Trophoblast cell (in vitro differentiated cells and primary cell): ENCODE data around the gene MCM3AP.
"Not testable (repeated sequence)": the region's sequence is repeated elsewhere in the genome, so short reads cannot be mapped to it uniquely, and the experiment has no call there.

Source experiments
- DNase-seq, 2 donors: peaks; one replicate each; pipeline ENCODE4 v3.0.0-alpha.2; 2016
- H2AFZ ChIP-seq: 2 replicates; pipeline ENCODE4 v1.6.1; 2013; ENCODE audit warnings: low read length, moderate library complexity, mild to moderate bottlenecking; ENCODE audit not compliant: insufficient read depth, poor library complexity
- H2AK5ac ChIP-seq: 2 replicates; pipeline ENCODE4 v1.6.1; 2013; ENCODE audit warnings: mild to moderate bottlenecking, low read length
- H2BK120ac ChIP-seq: 2 replicates; pipeline ENCODE4 v1.6.1; 2013; ENCODE audit warnings: low read length, mild to moderate bottlenecking, moderate library complexity; ENCODE audit not compliant: insufficient read depth, poor library complexity
- H2BK12ac ChIP-seq: 2 replicates; pipeline ENCODE4 v1.6.1; 2013; ENCODE audit warnings: mild to moderate bottlenecking, low read length, moderate library complexity
- H2BK5ac ChIP-seq: 2 replicates; pipeline ENCODE4 v1.6.1; 2013; ENCODE audit warnings: low read length, low read depth, moderate library complexity, mild to moderate bottlenecking; ENCODE audit not compliant: poor library complexity
- H3K14ac ChIP-seq: 2 replicates; pipeline ENCODE4 v1.6.1; 2013; ENCODE audit warnings: mild to moderate bottlenecking, low read length
- H3K18ac ChIP-seq: 2 replicates; pipeline ENCODE4 v1.6.1; 2013; ENCODE audit warnings: mild to moderate bottlenecking, low read length
- H3K23ac ChIP-seq: 2 replicates; pipeline ENCODE4 v1.6.1; 2013; ENCODE audit warnings: low read length
- H3K27ac ChIP-seq: 2 replicates; pipeline ENCODE4 v1.5.1; 2013; ENCODE audit warnings: low read depth, mild to moderate bottlenecking, inconsistent platforms, low read length, moderate library complexity
- H3K27me3 ChIP-seq: 2 replicates; pipeline ENCODE4 v1.6.1; 2013; ENCODE audit warnings: inconsistent platforms, mild to moderate bottlenecking, low read length, moderate library complexity; ENCODE audit not compliant: insufficient read depth
- H3K36me3 ChIP-seq, 2 experiments: 1 replicate in 1 of 2; 2 replicates in 1 of 2; pipeline ENCODE4 v1.6.1; 2013; ENCODE audit warnings: low read length in 2 of 2, mild to moderate bottlenecking in 2 of 2, moderate library complexity in 1 of 2; ENCODE audit not compliant: insufficient read depth in 2 of 2, control insufficient read depth in 1 of 2
- H3K4ac ChIP-seq: 2 replicates; pipeline ENCODE4 v1.6.1; 2013; ENCODE audit warnings: low read depth, mild to moderate bottlenecking, low read length, moderate library complexity
- H3K4me1 ChIP-seq, 2 experiments: 1 replicate in 1 of 2; 2 replicates in 1 of 2; pipeline ENCODE4 v1.6.1; 2013; ENCODE audit warnings: low read length in 2 of 2, mild to moderate bottlenecking in 2 of 2, moderate library complexity in 1 of 2; ENCODE audit not compliant: insufficient read depth in 2 of 2, control insufficient read depth in 1 of 2
- H3K4me2 ChIP-seq: 2 replicates; pipeline ENCODE4 v1.6.1; 2013; ENCODE audit warnings: inconsistent platforms, mild to moderate bottlenecking, low read length, moderate library complexity
- H3K4me3 ChIP-seq: 2 replicates; pipeline ENCODE4 v1.5.1; 2013; ENCODE audit warnings: mild to moderate bottlenecking, low read depth, low read length, inconsistent platforms
- H3K79me1 ChIP-seq: one replicate; pipeline ENCODE4 v1.6.1; 2013; ENCODE audit warnings: low read length
- H3K79me2 ChIP-seq: 2 replicates; pipeline ENCODE4 v1.6.1; 2013; ENCODE audit warnings: low read length, mild to moderate bottlenecking; ENCODE audit not compliant: control insufficient read depth, insufficient read depth, poor library complexity
- H3K9ac ChIP-seq: 2 replicates; pipeline ENCODE4 v1.6.1; 2013; ENCODE audit warnings: mild to moderate bottlenecking, low read length
- H3K9me3 ChIP-seq: 2 replicates; pipeline ENCODE4 v1.6.1; 2013; ENCODE audit warnings: low read depth, mild to moderate bottlenecking, control low read depth, inconsistent platforms, low read length; ENCODE audit not compliant: insufficient read depth
- H4K12ac ChIP-seq: 2 replicates; pipeline ENCODE4 v1.6.1; 2013; ENCODE audit warnings: low read depth, mild to moderate bottlenecking, low read length, moderate library complexity
- H4K8ac ChIP-seq: 2 replicates; pipeline ENCODE4 v1.6.1; 2013; ENCODE audit warnings: low read depth, mild to moderate bottlenecking, low read length, moderate library complexity
- H4K91ac ChIP-seq: one replicate; pipeline ENCODE4 v1.6.1; 2013; ENCODE audit warnings: low read depth, mild to moderate bottlenecking, low read length, moderate library complexity
- WGBS: extraction: QIAGEN DNeasy Blood & Tissue Kit; methylation state at CpG from one replicate; pipeline ENCODE4 v1.1.7; 2013; ENCODE audit warnings: missing lambda C conversion rate; ENCODE audit not compliant: insufficient read length, insufficient coverage; ENCODE audit errors: extremely low coverage; 5-methylcytosine and 5-hydroxymethylcytosine counted together

MCM3AP gene

GRCh38 chr21:46314441-46315020 lies 29.1 kb upstream of the MCM3AP start:
- no peak overlapping the region for H2BK120ac ChIP-seq
- H3K4me2 ChIP-seq: no peak overlapping the region
- H4K91ac ChIP-seq: no peak overlapping the region
- no peaks in the 10 kb centered on the region for H3K27me3 ChIP-seq
- H3K4ac ChIP-seq: no peak overlapping the region
- no peak overlapping the region for H3K4me3 ChIP-seq
- H3K4me1 ChIP-seq: peaks cover 6 to 11% of the 10 kb centered on the region in 2 experiments
- H3K9ac ChIP-seq: no peak overlapping the region
- no CpG with 5 or more reads among the region's 22 CpGs for WGBS
- no peak for DNase-seq
- H2AFZ ChIP-seq: no peak overlapping the region
- peaks cover 1% of the 10 kb centered on the region for H3K79me2 ChIP-seq
- H2AK5ac ChIP-seq: no peak overlapping the region
- no peak overlapping the region for H2BK12ac ChIP-seq
- no peak overlapping the region for H4K8ac ChIP-seq
- no peak overlapping the region for H3K23ac ChIP-seq
- peaks cover 19 to 24% of the 10 kb centered on the region in 2 experiments for H3K36me3 ChIP-seq
- no peak overlapping the region for H4K12ac ChIP-seq
- H3K27ac ChIP-seq: no peak overlapping the region
- no peak overlapping the region for H2BK5ac ChIP-seq
- no peaks in the 10 kb centered on the region for H3K79me1 ChIP-seq
- no peak overlapping the region for H3K14ac ChIP-seq
- no peaks in the 10 kb centered on the region for H3K9me3 ChIP-seq
- no peak overlapping the region for H3K18ac ChIP-seq

DNA sequence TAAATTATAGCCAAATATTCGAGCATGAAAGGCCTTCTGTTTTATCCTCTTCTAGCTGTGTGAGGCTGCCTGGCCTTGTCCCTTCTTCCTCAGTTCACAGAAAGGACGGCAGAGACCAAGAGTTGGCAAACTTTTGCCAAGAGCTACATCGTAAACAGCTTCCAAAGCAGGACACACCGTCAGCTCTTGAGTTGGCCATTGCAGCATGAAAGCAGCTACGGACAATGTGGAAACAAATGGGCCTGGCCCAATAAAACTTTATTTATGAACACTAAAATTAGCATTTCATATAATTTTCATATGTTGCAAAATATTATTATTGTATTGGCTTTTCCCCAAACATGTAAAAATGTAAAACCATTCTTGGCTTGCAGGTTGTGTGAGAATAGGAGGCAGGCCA lies 27.5 kb upstream of the MCM3AP start:
- no peaks in the 10 kb centered on the region for H3K9me3 ChIP-seq
- H3K27ac ChIP-seq: no peak overlapping the region
- H2BK5ac ChIP-seq: no peak overlapping the region
- H3K27me3 ChIP-seq: no peaks in the 10 kb centered on the region
- peaks cover 0 to 1% of the 10 kb centered on the region in 2 experiments for H3K4me1 ChIP-seq
- no peak overlapping the region for H2AK5ac ChIP-seq
- no peak overlapping the region for H2AFZ ChIP-seq
- no peak overlapping the region for H3K23ac ChIP-seq
- H3K4me3 ChIP-seq: no peak overlapping the region
- no peak overlapping the region for H3K9ac ChIP-seq
- no peak overlapping the region for H4K12ac ChIP-seq
- no peak overlapping the region for H3K14ac ChIP-seq
- no peak overlapping the region for H3K4ac ChIP-seq
- WGBS: no CpG with 5 or more reads among the region's 5 CpGs
- peaks cover 24% of the 10 kb centered on the region in 2 experiments for H3K36me3 ChIP-seq
- no peaks in the 10 kb centered on the region for H3K79me1 ChIP-seq
- no peak overlapping the region for H3K18ac ChIP-seq
- no peak overlapping the region for H2BK12ac ChIP-seq
- no peak overlapping the region for H3K4me2 ChIP-seq
- no peak for DNase-seq
- no peak overlapping the region for H2BK120ac ChIP-seq
- no peak overlapping the region for H4K8ac ChIP-seq
- H3K79me2 ChIP-seq: no peaks in the 10 kb centered on the region
- no peak overlapping the region for H4K91ac ChIP-seq

DNA sequence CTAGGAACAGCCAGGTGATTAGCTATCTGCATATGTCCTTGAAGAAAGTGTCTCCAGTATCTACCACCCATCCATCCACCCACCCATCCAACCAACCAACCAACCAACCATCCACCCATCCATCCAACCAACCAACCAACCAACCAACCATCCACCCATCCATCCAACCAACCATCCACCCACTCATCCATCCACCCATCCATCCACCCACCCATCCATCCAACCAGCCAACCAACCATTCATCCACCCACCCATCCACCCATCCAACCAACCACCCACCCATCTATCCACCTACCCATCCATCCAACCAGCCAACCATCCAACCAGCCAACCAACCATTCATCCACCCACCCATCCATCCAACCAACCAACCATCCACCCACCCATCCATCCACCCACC lies 26.2 kb upstream of the MCM3AP start:
- Histone ChIP-seq H3K9ac (no peak overlapping the region), H2AFZ (no peak overlapping the region), H2BK120ac (no peak overlapping the region), H3K18ac (no peak overlapping the region), H3K27ac (no peak overlapping the region), H4K91ac (no peak overlapping the region), H3K14ac (no peak overlapping the region), H4K8ac (no peak overlapping the region), H2BK5ac (no peak overlapping the region), H3K23ac (no peak overlapping the region), H3K79me1 (no peaks in the 10 kb centered on the region), H3K4me2 (no peak overlapping the region), H3K36me3 (peaks cover 24% of the 10 kb centered on the region in 2 experiments), H4K12ac (no peak overlapping the region), H3K27me3 (no peaks in the 10 kb centered on the region), H3K4me1 (no peaks in the 10 kb centered on the region), H3K4me3 (no peak overlapping the region), H3K79me2 (no peaks in the 10 kb centered on the region), H3K9me3 (no peaks in the 10 kb centered on the region), H2BK12ac (no peak overlapping the region), H3K4ac (no peak overlapping the region), H2AK5ac (no peak overlapping the region)
- no peak for DNase-seq

DNA sequence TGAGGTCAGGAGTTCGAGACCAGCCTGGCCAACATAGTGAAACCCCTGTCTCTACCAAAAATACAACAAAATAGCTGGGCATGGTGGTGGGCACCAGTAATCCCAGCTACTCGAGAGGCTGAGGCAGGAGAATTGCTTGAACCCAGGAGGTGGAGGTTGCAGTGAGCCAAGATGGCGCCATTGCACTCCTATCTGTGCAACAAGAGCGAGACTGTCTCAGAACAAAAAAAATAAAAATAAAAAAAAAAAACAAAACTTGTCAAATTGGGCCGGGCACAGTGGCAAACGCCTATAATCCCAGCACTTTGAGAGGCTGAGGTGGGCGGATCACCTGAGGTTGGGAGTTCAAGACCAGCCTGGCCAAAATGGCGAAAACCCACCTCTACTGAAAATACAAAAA lies 24.8 kb upstream of the MCM3AP start:
- not testable (repeated sequence) for H3K79me2 ChIP-seq, H3K4ac ChIP-seq, DNase-seq, H3K9me3 ChIP-seq, H3K4me3 ChIP-seq, H3K9ac ChIP-seq, H2BK5ac ChIP-seq, H3K27ac ChIP-seq, H3K4me2 ChIP-seq, H2BK12ac ChIP-seq, H4K8ac ChIP-seq, H2AK5ac ChIP-seq, H2AFZ ChIP-seq, H2BK120ac ChIP-seq, H4K91ac ChIP-seq, H3K23ac ChIP-seq, H3K27me3 ChIP-seq, H3K18ac ChIP-seq, H4K12ac ChIP-seq, H3K4me1 ChIP-seq, H3K79me1 ChIP-seq, H3K14ac ChIP-seq
- peaks cover 20% of the 10 kb centered on the region in 2 experiments for H3K36me3 ChIP-seq
- no CpG with 5 or more reads among the region's 8 CpGs for WGBS
